NB4 (cell line): Measurements from ENCODE around the gene SOBP.

Experiments
- CTCF ChIP-seq: IDR thresholded peaks from one replicate; pipeline ENCODE4 v1.5.1; 2012; ENCODE audit warnings: low read depth, low read length
- MAX ChIP-seq: IDR thresholded peaks from 2 replicates; pipeline ENCODE4 v1.6.1; 2011; ENCODE audit warnings: low read depth, low read length
- MYC ChIP-seq: IDR thresholded peaks from 2 replicates; pipeline ENCODE4 v1.6.1; 2011; ENCODE audit warnings: low read depth, low read length
- POLR2A ChIP-seq: IDR thresholded peaks from 2 replicates; pipeline ENCODE4 v1.6.1; 2011; ENCODE audit warnings: mild to moderate bottlenecking; ENCODE audit not compliant: insufficient read length; ENCODE audit errors: extremely low read depth

DNA sequence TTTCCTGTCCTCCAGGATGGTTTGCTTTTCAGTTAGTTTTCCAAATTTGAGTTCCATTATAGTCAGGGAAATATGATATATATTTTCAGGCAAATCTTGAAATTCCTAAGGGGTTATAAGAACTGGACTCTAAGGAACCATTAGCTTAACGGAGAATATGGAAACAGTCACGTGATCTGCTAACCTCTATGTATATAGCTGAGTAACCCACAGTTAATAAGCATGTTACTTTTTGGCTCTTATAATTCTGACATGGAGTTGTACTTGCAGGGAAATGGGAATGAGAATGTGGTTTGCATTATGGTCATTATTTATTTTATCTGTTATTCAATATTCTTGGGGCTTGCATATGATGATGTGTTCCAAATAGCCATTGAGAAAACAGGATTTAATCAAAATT is 23.3 kb downstream of the SOBP start:
- TF ChIP-seq CTCF (no peak), MYC (no peak), POLR2A (no peak), MAX (no peak)
